ENCODE results near the gene SLIT1.

Gene SLIT1

DNA sequence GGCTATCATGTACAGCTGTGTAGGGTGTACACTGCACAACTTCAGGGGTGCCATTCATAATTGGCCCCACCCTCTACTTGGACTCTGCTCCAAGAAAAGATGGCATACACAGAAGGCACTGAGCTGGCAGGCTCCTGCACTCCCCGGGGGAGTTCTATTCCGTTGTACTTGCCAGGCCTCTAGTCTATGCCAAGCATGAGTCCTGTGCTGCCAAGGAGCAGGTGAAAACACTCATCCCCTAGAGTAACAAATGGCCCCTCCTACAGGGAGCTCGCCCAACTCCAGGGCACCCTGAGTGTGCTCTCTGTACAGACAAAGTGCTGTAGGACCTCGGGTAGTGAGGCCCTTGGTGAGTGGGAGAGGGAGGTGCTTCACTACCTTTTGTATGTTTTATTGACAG is 127.2 kb downstream of the SLIT1 start:
- H3K36me3 ChIP-seq (ENCODE audit: control insufficient read depth in 5 of 5, insufficient read depth in 5 of 5, low read length in 5 of 5), result no peaks in the 10 kb centered on the region

DNA sequence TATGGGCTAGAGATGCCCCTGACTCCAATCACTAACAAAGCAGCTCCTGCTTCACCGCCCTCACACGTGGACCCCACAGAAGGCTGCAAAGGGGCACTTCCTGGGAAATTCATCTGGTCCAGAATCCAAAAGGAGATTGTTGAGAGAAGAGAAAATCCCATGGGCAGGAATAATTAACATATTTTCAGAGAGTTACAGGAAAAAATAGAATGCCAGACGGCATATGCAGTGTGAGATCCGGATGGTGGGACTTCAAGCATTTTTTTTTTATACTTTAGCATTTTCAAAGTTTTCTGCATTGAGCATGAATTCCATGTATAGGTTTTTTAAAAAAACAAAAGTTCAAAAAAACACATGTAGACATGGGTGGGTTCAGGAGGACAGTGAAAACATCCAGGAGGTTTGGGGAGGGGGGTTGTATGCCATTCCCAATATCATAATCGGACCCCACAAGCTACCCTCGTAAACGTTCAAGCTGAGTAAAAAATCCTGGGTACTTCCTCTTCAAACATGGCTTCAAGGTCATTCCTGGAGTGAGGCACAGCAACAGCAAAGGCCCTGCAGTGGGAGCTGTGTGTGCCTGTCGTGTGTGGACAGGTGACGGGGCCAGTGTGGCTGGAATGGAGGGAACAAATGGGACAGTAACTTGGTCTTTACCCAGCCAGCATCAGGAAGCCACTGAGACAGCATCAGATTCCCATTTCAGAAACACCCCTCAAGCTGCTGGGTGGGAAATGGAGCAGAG is 128.1 kb downstream of the SLIT1 start:
- Histone ChIP-seq H3K36me3 (ENCODE audit: control insufficient read depth in 5 of 5, insufficient read depth in 5 of 5, low read length in 5 of 5) (no peaks in the 10 kb centered on the region), H3K4me1 (ENCODE audit: control insufficient read depth in 5 of 5, insufficient read depth in 5 of 5, low read length in 5 of 5) (peaks cover 0 to 6% (median 0%) of the 10 kb centered on the region in 5 donors), H3K9ac (ENCODE audit: low read length in 5 of 5) (no peak overlapping the region), H3K9me3 (ENCODE audit: control insufficient read depth in 5 of 5, low read length in 5 of 5) (no peaks in the 10 kb centered on the region), H3K27ac (ENCODE audit: low read depth, low read length) (no peak overlapping the region), H3K4me3 (ENCODE audit: low read depth in 1 of 5, low read length in 5 of 5) (no peak overlapping the region), H3K27me3 (ENCODE audit: control insufficient read depth in 5 of 5, insufficient read depth in 4 of 5, low read length in 5 of 5) (peaks cover 0 to 9% (median 0%) of the 10 kb centered on the region in 5 donors)

More for the DNA sequence above, 127.2 kb downstream of the SLIT1 start:
- Histone ChIP-seq H3K4me3 (ENCODE audit: low read depth in 1 of 5, low read length in 5 of 5) (no peak overlapping the region), H3K4me1 (ENCODE audit: control insufficient read depth in 5 of 5, insufficient read depth in 5 of 5, low read length in 5 of 5) (peaks cover 0 to 6% (median 0%) of the 10 kb centered on the region in 5 donors), H3K9me3 (ENCODE audit: control insufficient read depth in 5 of 5, low read length in 5 of 5) (no peaks in the 10 kb centered on the region), H3K9ac (ENCODE audit: low read length in 5 of 5) (no peak overlapping the region), H3K27ac (ENCODE audit: low read depth, low read length) (no peak overlapping the region), H3K27me3 (ENCODE audit: control insufficient read depth in 5 of 5, insufficient read depth in 4 of 5, low read length in 5 of 5) (peaks cover 0 to 9% (median 0%) of the 10 kb centered on the region in 5 donors)

DNA sequence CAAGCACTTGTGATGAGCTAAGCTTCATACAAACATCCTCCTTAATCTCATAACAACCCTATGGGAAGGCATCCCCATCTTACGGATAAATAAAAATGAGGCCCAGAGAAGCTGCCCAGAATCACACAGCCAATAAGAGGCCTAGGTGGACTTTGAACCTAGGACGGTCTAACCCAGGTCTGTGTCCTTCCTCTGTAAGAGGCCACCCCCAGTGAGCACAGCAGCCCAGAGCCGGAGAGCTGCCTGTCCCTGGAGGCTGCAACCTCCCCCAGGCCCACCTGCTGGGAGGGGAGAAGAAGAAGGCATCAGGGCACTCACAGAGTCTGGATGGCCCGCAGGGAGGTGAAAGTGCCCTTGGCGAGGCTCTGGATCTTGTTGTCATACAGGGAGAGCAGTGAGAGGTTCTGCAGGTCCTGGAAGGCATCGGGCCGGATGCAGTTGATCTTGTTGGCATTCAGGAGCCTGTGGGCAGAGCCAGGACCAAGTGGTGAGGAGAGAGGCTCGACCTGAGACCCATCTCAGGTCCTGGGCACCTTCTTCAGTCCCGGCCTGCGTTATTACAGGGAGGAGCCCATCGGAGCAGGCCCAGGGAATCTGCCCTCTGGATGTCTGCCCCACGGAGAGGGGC is 129.6 kb downstream of the SLIT1 start:
- Histone ChIP-seq H3K27ac (ENCODE audit: low read depth, low read length) (no peak overlapping the region), H3K9ac (ENCODE audit: low read length in 5 of 5) (no peak overlapping the region), H3K4me1 (ENCODE audit: control insufficient read depth in 5 of 5, insufficient read depth in 5 of 5, low read length in 5 of 5) (peaks cover 0 to 6% (median 0%) of the 10 kb centered on the region in 5 donors), H3K9me3 (ENCODE audit: control insufficient read depth in 5 of 5, low read length in 5 of 5) (no peaks in the 10 kb centered on the region), H3K36me3 (ENCODE audit: control insufficient read depth in 5 of 5, insufficient read depth in 5 of 5, low read length in 5 of 5) (no peaks in the 10 kb centered on the region), H3K27me3 (ENCODE audit: control insufficient read depth in 5 of 5, insufficient read depth in 4 of 5, low read length in 5 of 5) (peaks cover 0 to 9% (median 0%) of the 10 kb centered on the region in 5 donors), H3K4me3 (ENCODE audit: low read depth in 1 of 5, low read length in 5 of 5) (no peak overlapping the region)

DNA sequence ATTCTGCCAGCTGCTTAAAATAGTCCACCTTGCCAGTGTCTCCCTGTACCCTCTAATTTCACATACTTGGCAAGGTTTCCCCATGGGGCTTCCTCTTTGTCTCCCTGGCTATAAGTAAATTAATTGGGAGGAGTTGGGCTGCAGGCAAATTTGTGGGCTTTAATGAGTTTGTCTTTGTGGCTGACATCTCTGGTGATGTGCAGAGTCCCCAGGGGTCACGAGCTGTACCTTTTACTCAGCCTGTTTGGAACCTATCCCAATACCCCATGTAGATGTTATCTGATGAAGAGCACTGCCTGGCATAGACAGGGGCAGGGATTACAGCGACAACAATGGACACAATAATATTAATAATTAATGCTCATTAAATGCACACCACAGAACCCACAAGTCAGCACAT is 132.5 kb downstream of the SLIT1 start:
- H3K27ac ChIP-seq (ENCODE audit: low read depth, low read length), result no peak overlapping the region

DNA sequence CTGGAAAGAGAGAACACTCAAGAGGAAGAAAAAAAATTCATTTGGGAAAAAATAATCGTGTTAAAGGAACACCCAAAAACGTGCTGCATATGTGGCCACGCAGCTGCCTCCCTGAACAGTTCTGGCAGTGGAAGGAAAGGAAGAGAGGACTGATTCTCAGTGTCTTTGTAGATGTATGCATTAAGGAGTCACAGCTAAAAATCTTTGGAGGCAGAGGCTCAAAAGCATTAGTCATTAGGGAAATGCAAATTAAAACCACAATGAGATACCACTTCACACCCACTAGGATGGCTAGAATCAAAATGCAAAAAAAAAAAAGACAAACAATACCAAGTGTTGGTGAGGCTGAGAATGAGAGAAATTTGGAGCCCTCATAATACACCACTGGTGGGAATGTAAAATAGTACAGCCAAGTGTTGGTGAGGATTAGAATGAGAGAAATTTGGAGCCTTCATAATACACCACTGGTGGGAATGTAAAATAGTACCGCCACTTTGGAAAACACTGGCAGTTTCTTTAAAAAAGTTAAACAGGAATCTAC is 134.7 kb downstream of the SLIT1 start:
- Histone ChIP-seq H3K4me3 (ENCODE audit: low read depth in 1 of 5, low read length in 5 of 5) (no peak overlapping the region), H3K27me3 (ENCODE audit: control insufficient read depth in 5 of 5, insufficient read depth in 4 of 5, low read length in 5 of 5) (peaks cover 0 to under 1% (median 0%) of the 10 kb centered on the region in 5 donors), H3K36me3 (ENCODE audit: control insufficient read depth in 5 of 5, insufficient read depth in 5 of 5, low read length in 5 of 5) (no peaks in the 10 kb centered on the region), H3K9ac (ENCODE audit: low read length in 5 of 5) (no peak overlapping the region), H3K27ac (ENCODE audit: low read depth, low read length) (no peak overlapping the region), H3K4me1 (ENCODE audit: control insufficient read depth in 5 of 5, insufficient read depth in 5 of 5, low read length in 5 of 5) (no peaks in the 10 kb centered on the region), H3K9me3 (ENCODE audit: control insufficient read depth in 5 of 5, low read length in 5 of 5) (no peaks in the 10 kb centered on the region)

More for the DNA sequence above, 132.5 kb downstream of the SLIT1 start:
- peaks cover 0 to 1% (median 0%) of the 10 kb centered on the region in 5 donors for H3K4me1 ChIP-seq (ENCODE audit: control insufficient read depth in 5 of 5, insufficient read depth in 5 of 5, low read length in 5 of 5)
- H3K36me3 ChIP-seq (ENCODE audit: control insufficient read depth in 5 of 5, insufficient read depth in 5 of 5, low read length in 5 of 5), result no peaks in the 10 kb centered on the region
- H3K27me3 ChIP-seq (ENCODE audit: control insufficient read depth in 5 of 5, insufficient read depth in 4 of 5, low read length in 5 of 5), result peaks cover 0 to 3% (median 0%) of the 10 kb centered on the region in 5 donors
- no peak overlapping the region for H3K9ac ChIP-seq (ENCODE audit: low read length in 5 of 5)
- no peaks in the 10 kb centered on the region for H3K9me3 ChIP-seq (ENCODE audit: control insufficient read depth in 5 of 5, low read length in 5 of 5)
- no peak overlapping the region for H3K4me3 ChIP-seq (ENCODE audit: low read depth in 1 of 5, low read length in 5 of 5)

DNA sequence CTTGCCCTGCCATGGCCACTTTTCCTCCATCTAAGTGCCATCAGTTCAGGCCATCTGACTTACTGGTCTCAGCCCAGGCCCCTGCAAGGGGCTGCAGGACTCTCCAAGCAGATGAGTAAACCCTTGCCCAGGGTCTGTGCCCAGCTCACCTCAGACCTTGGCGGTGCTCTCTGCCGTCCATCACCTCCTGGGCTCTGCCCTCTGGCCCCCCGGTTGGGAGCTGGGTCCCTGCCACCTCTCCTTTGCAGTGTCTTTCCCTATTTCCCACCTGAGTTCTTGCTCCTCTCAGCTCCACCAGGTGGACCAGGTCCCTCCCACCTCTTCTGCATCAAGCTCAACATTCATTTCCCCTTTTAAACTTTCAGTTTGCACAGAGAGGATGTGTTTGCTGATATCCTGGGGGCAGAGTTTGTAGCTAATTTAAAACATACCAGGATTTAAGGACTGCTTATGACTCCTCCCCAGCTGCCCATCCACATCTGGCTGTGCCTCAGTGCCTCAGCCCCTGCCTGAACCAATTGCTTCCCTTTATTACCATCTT is 135.5 kb downstream of the SLIT1 start:
- Histone ChIP-seq H3K27me3 (ENCODE audit: control insufficient read depth in 5 of 5, insufficient read depth in 4 of 5, low read length in 5 of 5) (peaks cover 0 to 2% (median 0%) of the 10 kb centered on the region in 5 donors), H3K36me3 (ENCODE audit: control insufficient read depth in 5 of 5, insufficient read depth in 5 of 5, low read length in 5 of 5) (no peaks in the 10 kb centered on the region), H3K9me3 (ENCODE audit: control insufficient read depth in 5 of 5, low read length in 5 of 5) (no peaks in the 10 kb centered on the region), H3K9ac (ENCODE audit: low read length in 5 of 5) (no peak overlapping the region), H3K4me3 (ENCODE audit: low read depth in 1 of 5, low read length in 5 of 5) (no peak overlapping the region), H3K4me1 (ENCODE audit: control insufficient read depth in 5 of 5, insufficient read depth in 5 of 5, low read length in 5 of 5) (no peaks in the 10 kb centered on the region), H3K27ac (ENCODE audit: low read depth, low read length) (no peak overlapping the region)

DNA sequence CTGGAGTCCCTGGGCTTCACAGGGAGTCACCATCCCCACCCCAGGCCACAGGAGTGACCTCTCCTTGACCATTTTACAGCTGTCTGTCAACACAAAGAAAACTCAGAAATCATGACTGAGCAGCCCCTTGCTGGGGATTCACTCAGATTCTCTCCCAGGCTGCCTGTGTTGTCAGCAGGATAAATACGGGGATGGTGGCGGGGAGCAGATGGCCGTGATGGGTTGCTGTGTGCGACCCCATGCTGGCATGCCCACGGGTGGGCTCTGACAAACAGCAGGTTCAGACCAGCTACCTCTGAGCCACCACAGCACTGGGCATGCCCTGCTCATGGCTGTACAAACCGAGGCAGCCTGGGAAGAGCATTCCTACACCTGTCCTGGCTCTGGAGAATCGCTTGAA is 136.1 kb downstream of the SLIT1 start:
- Histone ChIP-seq H3K36me3 (ENCODE audit: control insufficient read depth in 5 of 5, insufficient read depth in 5 of 5, low read length in 5 of 5) (no peaks in the 10 kb centered on the region), H3K9me3 (ENCODE audit: control insufficient read depth in 5 of 5, low read length in 5 of 5) (peaks cover 0 to 4% (median 0%) of the 10 kb centered on the region in 5 donors), H3K27ac (ENCODE audit: low read depth, low read length) (no peak overlapping the region), H3K9ac (ENCODE audit: low read length in 5 of 5) (no peak overlapping the region), H3K27me3 (ENCODE audit: control insufficient read depth in 5 of 5, insufficient read depth in 4 of 5, low read length in 5 of 5) (peaks cover 0 to 2% (median 0%) of the 10 kb centered on the region in 5 donors), H3K4me1 (ENCODE audit: control insufficient read depth in 5 of 5, insufficient read depth in 5 of 5, low read length in 5 of 5) (no peaks in the 10 kb centered on the region), H3K4me3 (ENCODE audit: low read depth in 1 of 5, low read length in 5 of 5) (no peak overlapping the region)

DNA sequence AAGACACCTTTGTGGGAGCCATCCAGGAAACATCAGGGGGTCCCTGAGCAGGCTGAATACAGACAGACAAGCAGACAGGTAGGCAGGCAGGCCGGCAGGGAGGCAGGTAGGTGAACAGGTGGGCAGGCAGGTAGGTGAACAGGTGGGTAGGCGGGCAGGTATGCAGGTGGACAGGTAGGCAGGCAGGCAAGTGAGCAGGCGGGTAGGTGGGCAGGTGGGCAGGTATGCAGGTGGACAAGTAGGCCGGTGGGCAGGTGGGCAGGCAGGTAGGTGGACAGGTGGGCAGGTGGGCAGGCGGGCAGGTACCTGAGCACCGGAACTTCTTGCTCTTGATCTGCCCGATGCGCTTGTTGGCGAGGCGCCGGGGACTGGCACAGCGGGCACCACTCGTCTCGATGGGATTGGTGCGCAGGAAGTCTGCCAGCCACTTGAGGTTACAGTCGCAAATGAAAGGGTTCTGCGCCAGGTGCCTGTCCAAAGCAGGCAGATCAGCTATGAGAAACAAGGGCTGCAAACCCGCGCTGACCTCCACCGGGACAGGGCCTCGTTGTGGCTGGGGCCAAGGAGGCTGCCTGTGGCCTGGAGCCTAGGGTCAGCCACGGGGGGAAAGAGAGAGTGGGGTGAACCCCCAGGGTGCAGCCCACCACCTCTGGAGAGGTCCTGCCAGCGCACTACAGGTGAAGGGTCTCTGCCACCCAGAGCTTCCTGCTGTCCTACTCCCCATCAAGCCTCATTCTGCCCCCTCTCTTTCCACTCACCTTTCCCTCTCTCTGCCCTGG is 136.9 kb downstream of the SLIT1 start:
- H3K4me3 ChIP-seq (ENCODE audit: low read depth in 1 of 5, low read length in 5 of 5), result no peak overlapping the region
- H3K9me3 ChIP-seq (ENCODE audit: control insufficient read depth in 5 of 5, low read length in 5 of 5), result peaks cover 0 to 4% (median 0%) of the 10 kb centered on the region in 5 donors
- H3K27ac ChIP-seq (ENCODE audit: low read depth, low read length), result no peak overlapping the region
- H3K36me3 ChIP-seq (ENCODE audit: control insufficient read depth in 5 of 5, insufficient read depth in 5 of 5, low read length in 5 of 5), result no peaks in the 10 kb centered on the region
- H3K9ac ChIP-seq (ENCODE audit: low read length in 5 of 5), result no peak overlapping the region
- H3K27me3 ChIP-seq (ENCODE audit: control insufficient read depth in 5 of 5, insufficient read depth in 4 of 5, low read length in 5 of 5), result peaks cover 0 to 2% (median 0%) of the 10 kb centered on the region in 5 donors
- no peaks in the 10 kb centered on the region for H3K4me1 ChIP-seq (ENCODE audit: control insufficient read depth in 5 of 5, insufficient read depth in 5 of 5, low read length in 5 of 5)

DNA sequence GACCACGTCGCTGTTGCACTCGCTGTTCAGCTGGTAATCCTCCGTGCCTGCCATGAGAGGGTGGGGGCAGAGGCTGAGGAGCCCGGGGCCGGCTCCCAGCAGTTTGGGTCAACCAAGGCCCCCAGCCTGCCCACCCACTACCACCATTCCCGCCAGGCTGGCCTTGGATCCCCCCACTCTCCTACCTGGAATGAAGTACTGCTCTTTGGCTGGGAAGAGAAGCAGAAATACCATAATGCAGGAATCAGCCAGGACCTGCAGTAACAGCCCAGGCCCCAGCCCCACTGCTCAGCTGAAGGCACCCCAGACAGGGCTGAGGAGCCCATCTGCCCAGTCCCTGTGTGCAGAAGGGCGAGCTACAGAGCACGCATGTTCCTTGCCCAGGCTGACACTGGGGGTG is 138.0 kb downstream of the SLIT1 start:
- Histone ChIP-seq H3K9me3 (ENCODE audit: control insufficient read depth in 5 of 5, low read length in 5 of 5) (peaks cover 0 to 4% (median 0%) of the 10 kb centered on the region in 5 donors), H3K4me3 (ENCODE audit: low read depth in 1 of 5, low read length in 5 of 5) (no peak overlapping the region), H3K27me3 (ENCODE audit: control insufficient read depth in 5 of 5, insufficient read depth in 4 of 5, low read length in 5 of 5) (peaks cover 0 to 2% (median 0%) of the 10 kb centered on the region in 5 donors), H3K9ac (ENCODE audit: low read length in 5 of 5) (no peak overlapping the region), H3K36me3 (ENCODE audit: control insufficient read depth in 5 of 5, insufficient read depth in 5 of 5, low read length in 5 of 5) (no peaks in the 10 kb centered on the region), H3K4me1 (ENCODE audit: control insufficient read depth in 5 of 5, insufficient read depth in 5 of 5, low read length in 5 of 5) (no peaks in the 10 kb centered on the region), H3K27ac (ENCODE audit: low read depth, low read length) (no peak overlapping the region)

Measured in subcutaneous abdominal adipose tissue (tissue), 5 donors.